PC-3 (cell line): ENCODE measurements around the gene CHRNE.

Experiments used
- EZH2 ChIP-seq: fragments of 300-600 bp; sonication (generic); IDR thresholded peaks from one replicate; pipeline ENCODE4 v1.6.1; 2017; ENCODE audit warnings: antibody characterized with exemption, mild to moderate bottlenecking, low read length; ENCODE audit not compliant: unreplicated experiment
- EZH2phosphoT487 ChIP-seq: fragments of 300-600 bp; sonication (generic); IDR thresholded peaks from 2 replicates; pipeline ENCODE4 v1.6.1; 2018; ENCODE audit warnings: mild to moderate bottlenecking, antibody characterized with exemption, low read length, borderline replicate concordance
- TF ChIP-seq, protein P1 (sequence below): fragments of 300-600 bp; sonication (generic); conservative IDR thresholded peaks from 2 replicates; pipeline ENCODE4 v1.5.1; 2017; ENCODE audit warnings: antibody characterized with exemption, low read depth, mild to moderate bottlenecking, low read length

DNA sequence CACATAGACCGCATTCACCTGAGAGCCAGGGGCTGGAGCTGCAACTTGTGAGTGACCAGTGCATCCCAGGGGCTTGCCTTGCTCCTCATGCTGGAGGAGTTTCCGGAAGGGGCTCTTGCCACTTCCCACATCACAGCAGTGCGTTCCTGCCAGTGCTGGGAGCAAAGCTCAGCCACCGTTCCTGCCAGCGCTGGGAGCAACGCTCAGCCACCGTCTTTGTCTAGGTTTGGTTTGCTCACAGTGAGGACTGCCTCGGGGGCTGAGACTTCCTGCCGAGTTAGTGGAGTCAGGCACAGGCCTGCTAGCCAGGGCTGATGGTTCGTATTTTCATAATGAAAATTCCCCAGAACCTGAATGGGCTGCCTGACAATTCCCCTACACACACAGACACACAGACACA is 5.4 kb upstream of the CHRNE start:
- TF ChIP-seq, protein P1, sequence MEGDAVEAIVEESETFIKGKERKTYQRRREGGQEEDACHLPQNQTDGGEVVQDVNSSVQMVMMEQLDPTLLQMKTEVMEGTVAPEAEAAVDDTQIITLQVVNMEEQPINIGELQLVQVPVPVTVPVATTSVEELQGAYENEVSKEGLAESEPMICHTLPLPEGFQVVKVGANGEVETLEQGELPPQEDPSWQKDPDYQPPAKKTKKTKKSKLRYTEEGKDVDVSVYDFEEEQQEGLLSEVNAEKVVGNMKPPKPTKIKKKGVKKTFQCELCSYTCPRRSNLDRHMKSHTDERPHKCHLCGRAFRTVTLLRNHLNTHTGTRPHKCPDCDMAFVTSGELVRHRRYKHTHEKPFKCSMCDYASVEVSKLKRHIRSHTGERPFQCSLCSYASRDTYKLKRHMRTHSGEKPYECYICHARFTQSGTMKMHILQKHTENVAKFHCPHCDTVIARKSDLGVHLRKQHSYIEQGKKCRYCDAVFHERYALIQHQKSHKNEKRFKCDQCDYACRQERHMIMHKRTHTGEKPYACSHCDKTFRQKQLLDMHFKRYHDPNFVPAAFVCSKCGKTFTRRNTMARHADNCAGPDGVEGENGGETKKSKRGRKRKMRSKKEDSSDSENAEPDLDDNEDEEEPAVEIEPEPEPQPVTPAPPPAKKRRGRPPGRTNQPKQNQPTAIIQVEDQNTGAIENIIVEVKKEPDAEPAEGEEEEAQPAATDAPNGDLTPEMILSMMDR: no peak
- TF ChIP-seq EZH2 (no peak), EZH2phosphoT487 (no peak)
